Measurements from ENCODE around the gene PID1. TPM values are rescaled to one million over a fixed set of nuclear protein-coding genes. Genes with fewer than 3 reads are reported as not detected.
A peak's percentile ranks its signal among the peaks of the same experiment; 100 is the strongest.

The PID1 gene
- total RNA-seq, 3 donors from 2014 or later, result 13.5 to 60.3 (median 42.0) TPM

GRCh38 chr2:229300790-229301189 lies 29.7 kb upstream of the PID1 start:
- H3K36me3 ChIP-seq, result no peaks in the 10 kb centered on the region
- intact Hi-C loops (cut with DNase I; ENCODE audit: low total_unique reads), result no loop called here
- no peaks in the 10 kb centered on the region for H3K9me3 ChIP-seq
- no peaks in the 10 kb centered on the region for H3K27me3 ChIP-seq
- TF ChIP-seq, protein P1, sequence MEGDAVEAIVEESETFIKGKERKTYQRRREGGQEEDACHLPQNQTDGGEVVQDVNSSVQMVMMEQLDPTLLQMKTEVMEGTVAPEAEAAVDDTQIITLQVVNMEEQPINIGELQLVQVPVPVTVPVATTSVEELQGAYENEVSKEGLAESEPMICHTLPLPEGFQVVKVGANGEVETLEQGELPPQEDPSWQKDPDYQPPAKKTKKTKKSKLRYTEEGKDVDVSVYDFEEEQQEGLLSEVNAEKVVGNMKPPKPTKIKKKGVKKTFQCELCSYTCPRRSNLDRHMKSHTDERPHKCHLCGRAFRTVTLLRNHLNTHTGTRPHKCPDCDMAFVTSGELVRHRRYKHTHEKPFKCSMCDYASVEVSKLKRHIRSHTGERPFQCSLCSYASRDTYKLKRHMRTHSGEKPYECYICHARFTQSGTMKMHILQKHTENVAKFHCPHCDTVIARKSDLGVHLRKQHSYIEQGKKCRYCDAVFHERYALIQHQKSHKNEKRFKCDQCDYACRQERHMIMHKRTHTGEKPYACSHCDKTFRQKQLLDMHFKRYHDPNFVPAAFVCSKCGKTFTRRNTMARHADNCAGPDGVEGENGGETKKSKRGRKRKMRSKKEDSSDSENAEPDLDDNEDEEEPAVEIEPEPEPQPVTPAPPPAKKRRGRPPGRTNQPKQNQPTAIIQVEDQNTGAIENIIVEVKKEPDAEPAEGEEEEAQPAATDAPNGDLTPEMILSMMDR (IDR thresholded peaks at IDR 0.05), result no peak
- TF ChIP-seq POLR2A (IDR thresholded peaks at IDR 0.05) (no peak), POLR2AphosphoS5 (IDR thresholded peaks at IDR 0.05) (no peak)
- no peak for DNase-seq (ENCODE audit: low spot score in 2 of 2)
- no peaks in the 10 kb centered on the region for H3K4me1 ChIP-seq
- no peak overlapping the region for H3K27ac ChIP-seq
- H3K4me3 ChIP-seq, result no peak overlapping the region

- no peaks in the 10 kb centered on the region for H3K9me3 ChIP-seq
- H3K27me3 ChIP-seq, result no peaks in the 10 kb centered on the region
- no peaks in the 10 kb centered on the region for H3K36me3 ChIP-seq
- no peak overlapping the region for H3K4me3 ChIP-seq
- intact Hi-C loops (cut with DNase I; ENCODE audit: low total_unique reads), result no loop called here
- TF ChIP-seq POLR2AphosphoS5 (IDR thresholded peaks at IDR 0.05) (no peak), POLR2A (IDR thresholded peaks at IDR 0.05) (no peak)
- TF ChIP-seq, protein P1 (IDR thresholded peaks at IDR 0.05), result no peak
- H3K27ac ChIP-seq, result no peak overlapping the region
- H3K4me1 ChIP-seq, result no peaks in the 10 kb centered on the region
- no peak for DNase-seq (ENCODE audit: low spot score in 2 of 2)
Observed at GRCh38 chr2:229300371-229300770, 29.3 kb upstream of the PID1 start.

DNA sequence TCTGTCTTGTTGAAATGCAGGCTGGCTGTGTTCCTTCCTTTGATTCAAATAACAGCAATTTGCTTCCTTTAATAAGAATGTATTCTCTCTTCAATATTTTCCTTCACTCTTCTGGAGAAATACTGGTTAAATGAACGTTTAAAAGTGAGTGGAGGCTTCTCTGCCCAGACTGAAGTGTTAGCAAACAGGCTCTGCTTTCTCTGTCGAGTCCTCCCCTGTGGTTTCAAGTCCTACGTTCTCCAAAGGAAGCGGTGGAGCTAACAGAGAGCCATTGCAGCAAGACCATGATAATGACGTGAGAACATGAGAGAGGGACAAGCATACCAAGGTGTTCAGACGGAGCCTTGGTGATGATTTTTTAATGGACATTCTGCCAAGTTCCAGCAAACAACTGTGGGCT lies 26.2 kb upstream of the PID1 start:
- TF ChIP-seq, protein P1 (IDR thresholded peaks at IDR 0.05), result no peak
- TF ChIP-seq POLR2A (IDR thresholded peaks at IDR 0.05) (no peak), POLR2AphosphoS5 (IDR thresholded peaks at IDR 0.05) (no peak)
- intact Hi-C loops (cut with DNase I; ENCODE audit: low total_unique reads), result no loop called here
- peak overlapping the region; percentile 10 to 15 for H3K27ac ChIP-seq

GRCh38 chr2:229296536-229296935 lies 25.4 kb upstream of the PID1 start:
- no peak for DNase-seq (ENCODE audit: low spot score in 2 of 2)
- no peak overlapping the region for H3K4me3 ChIP-seq
- no peak for TF ChIP-seq POLR2AphosphoS5 (IDR thresholded peaks at IDR 0.05)
- TF ChIP-seq POLR2A (IDR thresholded peaks at IDR 0.05), result no peak
- TF ChIP-seq, protein P1 (IDR thresholded peaks at IDR 0.05), result no peak
- H3K27me3 ChIP-seq, result no peaks in the 10 kb centered on the region
- no peaks in the 10 kb centered on the region for H3K4me1 ChIP-seq
- no peaks in the 10 kb centered on the region for H3K9me3 ChIP-seq
- intact Hi-C loops (cut with DNase I; ENCODE audit: low total_unique reads), result no loop called here
- H3K36me3 ChIP-seq, result no peaks in the 10 kb centered on the region
- peak overlapping the region in 1 of 2 donors; percentile 55 for H3K27ac ChIP-seq

More for the DNA sequence above, 26.2 kb upstream of the PID1 start:
- Histone ChIP-seq H3K36me3 (no peaks in the 10 kb centered on the region), H3K4me1 (no peaks in the 10 kb centered on the region), H3K9me3 (no peaks in the 10 kb centered on the region), H3K27me3 (no peaks in the 10 kb centered on the region), H3K4me3 (no peak overlapping the region)
- no peak for DNase-seq (ENCODE audit: low spot score in 2 of 2)

DNA sequence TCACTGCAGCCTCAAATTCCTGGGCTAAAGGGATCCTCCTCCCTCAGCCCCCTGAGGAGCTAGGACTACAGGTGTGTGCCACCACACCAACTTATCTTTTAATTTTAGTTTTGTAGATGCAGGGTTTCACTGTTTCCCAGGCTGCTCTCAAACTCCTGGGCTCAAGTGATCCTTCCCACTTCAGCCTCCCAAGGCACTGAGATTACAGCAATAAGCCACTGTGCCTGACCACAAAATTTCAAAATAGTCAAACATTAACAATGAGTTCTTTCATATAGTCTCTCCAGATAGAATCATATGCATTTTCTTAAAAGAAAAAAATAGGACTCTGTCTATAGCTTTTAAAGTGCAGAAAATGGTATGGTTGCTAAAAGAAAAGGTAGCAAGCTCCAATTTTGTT lies 24.9 kb upstream of the PID1 start:
- intact Hi-C loops (cut with DNase I; ENCODE audit: low total_unique reads), result no loop called here
- no peaks in the 10 kb centered on the region for H3K9me3 ChIP-seq
- H3K27ac ChIP-seq, result peak overlapping the region in 1 of 2 donors; percentile 55

More for the DNA sequence above, 24.9 kb upstream of the PID1 start:
- Histone ChIP-seq H3K4me1 (no peaks in the 10 kb centered on the region), H3K4me3 (no peak overlapping the region), H3K27me3 (no peaks in the 10 kb centered on the region), H3K36me3 (no peaks in the 10 kb centered on the region)
- TF ChIP-seq, protein P1 (IDR thresholded peaks at IDR 0.05), result no peak
- TF ChIP-seq POLR2AphosphoS5 (IDR thresholded peaks at IDR 0.05) (no peak), POLR2A (IDR thresholded peaks at IDR 0.05) (no peak)
- DNase-seq (ENCODE audit: low spot score in 2 of 2), result no peak
